Ovary (tissue), 9 donors: ENCODE results near the gene ERMARD. TPM values are rescaled to one million over a fixed set of nuclear protein-coding genes. Genes with fewer than 3 reads are reported as not detected.

Experiments
- DNase-seq, 5 donors: peaks; one replicate each; pipeline ENCODE4 v3.0.0-alpha.2; 2019 to 2020
- H3K27ac ChIP-seq, 2 donors: fragments of 200-600 bp; one replicate each; pipeline versions ENCODE4 v1.5.1 to v1.8.0; 2019 to 2022
- H3K27me3 ChIP-seq: fragments of 200-600 bp; one replicate; pipeline ENCODE4 v1.8.0; 2022
- H3K36me3 ChIP-seq: fragments of 200-600 bp; sonication (generic); one replicate; pipeline ENCODE4 v1.5.1; 2019
- H3K4me1 ChIP-seq: one replicate; pipeline ENCODE4 v1.8.1; 2013; ENCODE audit warnings: mild to moderate bottlenecking, moderate library complexity; ENCODE audit not compliant: insufficient read depth
- H3K4me3 ChIP-seq: fragments of 200-600 bp; sonication (generic); one replicate; pipeline ENCODE4 v1.5.1; 2017
- H3K9me3 ChIP-seq, 2 donors: fragments of 200-600 bp in 1 of 2; sonication (generic) in 1 of 2; one replicate each; pipeline versions ENCODE4 v1.5.1 to v1.8.1; 2013 to 2019; ENCODE audit warnings: mild to moderate bottlenecking in 1 of 2, moderate library complexity in 1 of 2
- EP300 ChIP-seq: sonication (generic); formaldehyde crosslinking; IDR thresholded peaks from one replicate; pipeline ENCODE4 v1.6.1; 2017; ENCODE audit warnings: antibody characterized with exemption
- POLR2A ChIP-seq: fragments of 450-650 bp; IDR thresholded peaks from one replicate; pipeline ENCODE4 v1.6.1; 2017; ENCODE audit warnings: antibody characterized with exemption, mild to moderate bottlenecking, moderate library complexity
- WGBS, 3 donors: extraction: QIAGEN DNeasy Blood & Tissue Kit in 1 of 3; methylation state at CpG; one replicate each; pipeline versions ENCODE4 v1.1.5 to v1.1.7; 2013 to 2017; 5-methylcytosine and 5-hydroxymethylcytosine counted together
- intact Hi-C, 4 donors: fragments of 100-400 bp; cut with DNase I; formaldehyde crosslinking; loops; one replicate each; pipeline versions ENCODE4 v1.11.0 to v1.15.1; 2022 to 2023
- polyA plus RNA-seq, 2 donors: library from polyadenylated mRNA; stranded (reverse); fragments of 200-250 nt in 1 of 2; fragments of 350-450 nt in 1 of 2; fragmentation: Illumina TruSeq in 1 of 2; extraction: RNeasy Lipid Tissue Mini Kit (QIAGEN cat#74804) in 1 of 2; gene quantifications; one replicate each; pipeline ENCODE4 v1.2.3, GENCODE V29; 2013 to 2014
- total RNA-seq, 7 donors: library from RNA; depleted of rRNA in 2 of 7; stranded (reverse); fragments of >200 nt in 2 of 7; fragmentation: NEBNext Ultra II Directional in 3 of 7; extraction: Animal tissue kit (Norgen Biotek cat#: 25700) in 3 of 7; gene quantifications; one replicate each; pipeline versions ENCODE4 v1.1.0 to v1.2.4, GENCODE V29; 2016 to 2023
- TF ChIP-seq, protein P1 (sequence below), 3 donors: fragments of 450-650 bp in 2 of 3; fragments of 200-600 bp in 1 of 3; IDR thresholded peaks; one replicate each; pipeline versions ENCODE4 v1.5.1 to v1.8.0; 2016 to 2022; ENCODE audit warnings: antibody characterized with exemption in 3 of 3, mild to moderate bottlenecking in 1 of 3
- donor health status: DM: no; HTN: no; CAD: no; lungs with moderate emphysema.
- donor health status: DM: no; HTN: no; CAD: no.
- donor health status: Bipolar disorder and iron deficiency.
- donor health status: DM: yes; HTN: yes; CAD: no.
- donor health status: DM: no; HTN: no; CAD: no.
- donor health status: DM: yes; HTN: yes; CAD: no.

Gene ERMARD
- total and polyA plus RNA-seq, 9 donors: 15.9 to 38.0 (median 27.0) TPM

DNA sequence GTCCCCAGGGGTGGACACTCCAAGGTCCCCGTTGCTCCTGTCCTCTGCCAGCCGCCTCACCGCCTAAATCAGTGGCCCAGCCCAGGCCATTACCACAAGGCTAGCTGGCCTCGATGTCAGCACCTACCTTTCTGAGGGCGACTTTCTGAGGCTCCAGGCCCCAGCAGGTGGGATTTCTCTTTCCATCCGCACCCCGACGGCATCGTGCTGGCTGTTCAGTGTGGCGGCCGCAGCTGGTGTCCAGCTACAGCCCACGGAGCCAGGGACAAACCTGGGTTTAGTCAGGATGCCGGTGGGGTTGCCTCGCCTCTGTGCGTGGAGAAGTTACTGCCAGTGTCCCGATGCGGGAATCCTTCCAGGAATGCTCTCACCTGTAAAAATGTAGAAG, 60.8 kb downstream of the ERMARD start:
- no peaks in the 10 kb centered on the region for H3K9me3 ChIP-seq
- no peaks in the 10 kb centered on the region for H3K27me3 ChIP-seq
- 91 to 95% (median 91%) methylated on average over 17 of the region's 17 CpGs for WGBS, 3 donors
- no peak overlapping the region for H3K4me3 ChIP-seq
- TF ChIP-seq POLR2A: no peak
- TF ChIP-seq, protein P1, sequence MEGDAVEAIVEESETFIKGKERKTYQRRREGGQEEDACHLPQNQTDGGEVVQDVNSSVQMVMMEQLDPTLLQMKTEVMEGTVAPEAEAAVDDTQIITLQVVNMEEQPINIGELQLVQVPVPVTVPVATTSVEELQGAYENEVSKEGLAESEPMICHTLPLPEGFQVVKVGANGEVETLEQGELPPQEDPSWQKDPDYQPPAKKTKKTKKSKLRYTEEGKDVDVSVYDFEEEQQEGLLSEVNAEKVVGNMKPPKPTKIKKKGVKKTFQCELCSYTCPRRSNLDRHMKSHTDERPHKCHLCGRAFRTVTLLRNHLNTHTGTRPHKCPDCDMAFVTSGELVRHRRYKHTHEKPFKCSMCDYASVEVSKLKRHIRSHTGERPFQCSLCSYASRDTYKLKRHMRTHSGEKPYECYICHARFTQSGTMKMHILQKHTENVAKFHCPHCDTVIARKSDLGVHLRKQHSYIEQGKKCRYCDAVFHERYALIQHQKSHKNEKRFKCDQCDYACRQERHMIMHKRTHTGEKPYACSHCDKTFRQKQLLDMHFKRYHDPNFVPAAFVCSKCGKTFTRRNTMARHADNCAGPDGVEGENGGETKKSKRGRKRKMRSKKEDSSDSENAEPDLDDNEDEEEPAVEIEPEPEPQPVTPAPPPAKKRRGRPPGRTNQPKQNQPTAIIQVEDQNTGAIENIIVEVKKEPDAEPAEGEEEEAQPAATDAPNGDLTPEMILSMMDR (IDR thresholded peaks at IDR 0.05): no peak
- no peak for TF ChIP-seq EP300
- H3K36me3 ChIP-seq: no peaks in the 10 kb centered on the region
- no peak for DNase-seq
- intact Hi-C loops: no loop called here
- no peaks in the 10 kb centered on the region for H3K4me1 ChIP-seq
- H3K27ac ChIP-seq: no peak overlapping the region

DNA sequence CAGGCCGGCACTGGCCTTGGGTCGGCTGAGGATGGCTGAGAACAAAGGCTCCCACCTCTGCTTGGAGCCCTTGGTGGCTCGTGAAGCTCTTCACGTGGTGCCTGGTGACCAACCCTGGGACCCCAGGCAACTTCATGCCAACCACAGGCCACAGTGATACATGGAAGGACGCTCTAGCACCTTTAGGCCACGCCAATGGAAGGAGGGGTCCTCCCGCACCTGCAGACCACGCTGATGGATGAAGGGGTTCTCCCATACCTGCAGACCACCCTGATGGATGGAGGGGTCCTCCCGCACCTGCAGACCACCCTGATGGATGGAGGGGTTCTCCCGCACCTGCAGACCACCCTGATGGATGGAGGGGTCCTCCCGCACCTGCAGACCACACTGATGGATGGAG, 62.5 kb downstream of the ERMARD start:
- H3K36me3 ChIP-seq: no peaks in the 10 kb centered on the region
- WGBS, 3 donors: 89 to 94% (median 89%) methylated on average over 11 of the region's 11 CpGs
- TF ChIP-seq POLR2A: no peak
- TF ChIP-seq EP300: no peak
- TF ChIP-seq, protein P1 (IDR thresholded peaks at IDR 0.05): no peak
- no peaks in the 10 kb centered on the region for H3K9me3 ChIP-seq
- H3K27ac ChIP-seq: no peak overlapping the region
- intact Hi-C loops: no loop called here
- H3K4me3 ChIP-seq: no peak overlapping the region
- DNase-seq: no peak
- H3K27me3 ChIP-seq: no peaks in the 10 kb centered on the region
- no peaks in the 10 kb centered on the region for H3K4me1 ChIP-seq

DNA sequence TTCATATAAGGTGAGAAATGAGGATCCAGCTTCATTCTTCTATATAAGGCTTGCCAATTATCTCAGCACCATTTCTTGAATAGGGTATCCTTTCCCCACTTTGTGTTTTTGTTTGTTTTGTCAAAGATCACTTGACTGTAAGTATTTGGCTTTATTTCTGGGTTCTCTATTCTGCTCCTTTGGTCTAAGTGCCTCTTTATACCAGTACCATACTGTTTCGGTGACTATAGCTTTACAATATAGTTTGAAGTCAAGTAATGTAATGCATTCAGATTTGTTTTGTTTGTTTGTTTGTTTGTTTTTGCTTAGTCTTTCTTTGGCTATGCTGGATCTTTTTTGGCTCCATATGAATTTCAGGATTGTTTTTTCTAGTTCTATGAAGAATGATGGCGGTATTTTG, 64.6 kb downstream of the ERMARD start:
- intact Hi-C loops: no loop called here
- no peaks in the 10 kb centered on the region for H3K27me3 ChIP-seq
- no peaks in the 10 kb centered on the region for H3K4me1 ChIP-seq
- H3K36me3 ChIP-seq: no peaks in the 10 kb centered on the region
- WGBS, 3 donors: 90 to 96% (median 96%) methylated on average over 2 of the region's 2 CpGs
- no peak overlapping the region for H3K4me3 ChIP-seq
- no peak overlapping the region for H3K27ac ChIP-seq
- DNase-seq: no peak
- TF ChIP-seq POLR2A: no peak
- no peak for TF ChIP-seq EP300
- TF ChIP-seq, protein P1 (IDR thresholded peaks at IDR 0.05): no peak
- no peaks in the 10 kb centered on the region for H3K9me3 ChIP-seq

DNA sequence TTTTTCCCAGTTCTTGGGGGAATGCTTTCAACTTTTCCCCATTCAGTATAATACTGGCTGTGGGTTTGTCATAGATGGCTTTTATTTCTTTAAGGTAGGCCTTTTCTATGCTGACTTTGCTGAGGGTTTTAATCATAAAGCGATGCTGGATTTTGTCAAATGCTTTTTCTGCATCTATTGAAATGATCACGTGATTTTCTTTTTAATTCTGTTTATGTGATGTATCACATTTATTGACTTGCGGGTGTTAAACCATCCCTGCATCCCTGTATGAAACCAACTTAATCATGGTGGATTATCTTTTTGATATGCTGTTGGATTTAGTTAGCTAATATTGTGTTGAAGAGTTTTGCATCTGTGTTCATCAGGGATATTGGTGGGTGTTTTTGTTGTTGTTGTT, 65.6 kb downstream of the ERMARD start:
- Histone ChIP-seq H3K36me3 (no peaks in the 10 kb centered on the region), H3K4me1 (no peaks in the 10 kb centered on the region), H3K4me3 (no peak overlapping the region), H3K27ac (no peak overlapping the region), H3K27me3 (no peaks in the 10 kb centered on the region), H3K9me3 (no peaks in the 10 kb centered on the region)
- WGBS, 3 donors: 76 to 91% (median 78%) methylated on average over 3 of the region's 3 CpGs
- intact Hi-C loops: no loop called here
- TF ChIP-seq EP300 (no peak), POLR2A (no peak)
- TF ChIP-seq, protein P1 (IDR thresholded peaks at IDR 0.05): no peak
- DNase-seq: no peak

DNA sequence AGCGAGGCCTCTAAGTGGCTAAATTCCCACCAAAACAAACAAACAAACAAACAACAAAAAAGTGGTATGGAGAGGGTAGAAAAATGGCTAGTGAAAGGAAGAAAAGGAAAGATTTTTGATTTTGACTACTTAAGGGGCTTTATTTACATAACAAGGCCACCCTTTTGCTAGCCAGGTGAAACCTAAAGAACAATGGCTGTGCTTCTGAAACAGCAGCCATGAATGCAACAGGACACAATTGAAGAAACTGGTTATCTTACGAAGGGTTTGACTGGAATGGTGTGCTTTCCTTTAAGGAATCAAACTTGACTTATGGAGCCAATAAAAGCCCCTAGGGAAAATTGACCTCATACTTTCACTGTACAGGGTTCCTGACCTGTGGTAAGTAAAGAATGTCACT, 68.9 kb downstream of the ERMARD start:
- TF ChIP-seq, protein P1 (IDR thresholded peaks at IDR 0.05): no peak
- no peak for TF ChIP-seq POLR2A
- no peak for TF ChIP-seq EP300
- Histone ChIP-seq H3K4me3 (no peak overlapping the region), H3K27ac (no peak overlapping the region), H3K4me1 (no peaks in the 10 kb centered on the region), H3K27me3 (no peaks in the 10 kb centered on the region), H3K9me3 (no peaks in the 10 kb centered on the region), H3K36me3 (no peaks in the 10 kb centered on the region)
- intact Hi-C loops: no loop called here
- no peak for DNase-seq
- WGBS, 3 donors: 71 to 95% (median 71%) methylated on average over 2 of the region's 2 CpGs
